CD1c-positive myeloid dendritic cell (primary cell): ENCODE measurements around the gene PROM1.
A peak's percentile ranks its signal among the peaks of the same experiment; 100 is the strongest.

ENCODE experiments used
- DNase-seq: peaks from one replicate; pipeline ENCODE4 v3.0.0-alpha.2; 2016; ENCODE audit errors: extremely low spot score

Gene PROM1

GRCh38 chr4:16065066-16065465 is 18.8 kb downstream of the PROM1 start:
- DNase-seq: no peak

GRCh38 chr4:16062601-16063000 is 21.2 kb downstream of the PROM1 start:
- DNase-seq: no peak

GRCh38 chr4:16056681-16057385 is 27.0 kb downstream of the PROM1 start:
- DNase-seq: no peak

- DNase-seq: no peak
These were observed 27.9 kb downstream of the PROM1 start for GRCh38 chr4:16055873-16056272.

DNA sequence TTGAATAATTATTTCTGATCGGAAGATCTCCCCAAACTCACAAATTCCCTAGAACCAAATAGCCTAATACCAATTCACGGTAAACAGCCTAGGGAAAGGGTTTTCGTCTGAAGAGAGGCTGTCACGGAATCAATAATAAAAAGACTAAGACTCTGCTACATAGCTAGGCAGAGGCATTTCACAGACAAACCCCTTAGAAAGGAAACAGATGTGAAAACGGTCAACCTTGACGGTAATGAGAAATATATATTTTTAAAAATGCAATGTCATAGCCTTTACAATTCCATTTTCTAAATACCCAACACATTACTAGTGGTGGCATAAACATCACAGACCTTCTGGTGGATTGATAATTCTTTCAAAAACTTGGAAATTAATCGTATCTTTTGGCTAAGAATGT is 28.4 kb downstream of the PROM1 start:
- no peak for DNase-seq

- no peak for DNase-seq
These were observed 30.9 kb downstream of the PROM1 start for GRCh38 chr4:16052939-16053338.

DNA sequence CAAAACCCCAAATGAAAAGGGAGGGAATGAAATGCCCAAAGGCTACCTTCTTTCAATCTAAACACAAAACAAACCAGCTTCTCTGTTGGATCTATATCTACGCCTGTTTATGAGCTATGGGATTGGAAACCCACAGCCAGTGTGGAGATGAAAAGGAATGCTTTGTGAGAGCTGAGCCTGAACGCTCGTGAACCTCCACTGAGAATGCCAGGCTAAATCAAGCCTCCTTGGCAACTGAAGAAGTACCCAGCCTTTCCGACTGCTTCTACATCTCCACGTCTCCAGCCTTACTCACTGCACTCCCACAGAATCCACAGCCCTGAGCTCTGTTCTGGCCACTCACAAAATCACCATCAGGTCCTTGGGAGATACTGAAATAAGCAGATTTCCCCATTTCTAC is 31.8 kb downstream of the PROM1 start:
- no peak for DNase-seq

- no peak for DNase-seq
These were observed 32.7 kb downstream of the PROM1 start for GRCh38 chr4:16051132-16051531.

GRCh38 chr4:16050669-16051068 is 33.2 kb downstream of the PROM1 start:
- DNase-seq: no peak

DNA sequence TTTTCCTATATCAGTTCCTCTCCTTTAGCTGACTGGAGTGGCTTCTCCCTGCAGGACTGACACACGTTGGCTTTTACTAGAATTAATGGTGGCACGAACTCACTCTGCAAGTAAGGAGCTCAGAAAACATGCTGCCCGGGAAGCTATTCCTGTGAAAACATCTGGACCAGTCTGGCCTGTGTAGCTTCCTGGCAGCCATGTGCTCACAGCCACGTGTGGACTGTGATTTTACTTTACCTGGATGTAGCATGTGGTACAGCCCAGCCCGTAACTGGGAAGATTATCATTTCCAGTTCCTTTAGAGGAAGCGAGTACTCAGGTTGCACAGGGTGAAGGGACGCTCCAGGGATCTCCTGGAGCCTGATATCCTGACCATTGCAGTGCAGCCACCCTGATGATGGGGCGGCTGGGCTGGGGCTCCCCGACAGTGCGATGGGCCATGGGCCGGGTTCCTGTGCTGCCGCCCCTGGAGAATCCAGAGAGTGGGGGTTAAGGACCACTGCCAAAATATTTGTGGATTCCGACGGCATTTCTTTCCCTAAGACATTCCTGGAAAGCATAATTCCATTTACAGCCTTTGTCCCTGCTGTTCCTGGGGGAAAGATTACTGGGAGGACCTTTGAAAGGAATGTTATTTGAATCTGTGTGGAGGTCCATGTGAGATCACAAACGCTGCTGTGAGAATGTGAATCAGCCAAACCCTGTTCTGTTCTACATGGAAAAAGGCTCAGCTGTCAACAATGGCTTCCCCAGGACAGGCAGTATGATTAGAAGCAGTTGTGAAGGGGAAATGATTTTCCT is 35.0 kb downstream of the PROM1 start:
- no peak for DNase-seq

- no peak for DNase-seq
These were observed 38.1 kb downstream of the PROM1 start for GRCh38 chr4:16045687-16046086.

DNA sequence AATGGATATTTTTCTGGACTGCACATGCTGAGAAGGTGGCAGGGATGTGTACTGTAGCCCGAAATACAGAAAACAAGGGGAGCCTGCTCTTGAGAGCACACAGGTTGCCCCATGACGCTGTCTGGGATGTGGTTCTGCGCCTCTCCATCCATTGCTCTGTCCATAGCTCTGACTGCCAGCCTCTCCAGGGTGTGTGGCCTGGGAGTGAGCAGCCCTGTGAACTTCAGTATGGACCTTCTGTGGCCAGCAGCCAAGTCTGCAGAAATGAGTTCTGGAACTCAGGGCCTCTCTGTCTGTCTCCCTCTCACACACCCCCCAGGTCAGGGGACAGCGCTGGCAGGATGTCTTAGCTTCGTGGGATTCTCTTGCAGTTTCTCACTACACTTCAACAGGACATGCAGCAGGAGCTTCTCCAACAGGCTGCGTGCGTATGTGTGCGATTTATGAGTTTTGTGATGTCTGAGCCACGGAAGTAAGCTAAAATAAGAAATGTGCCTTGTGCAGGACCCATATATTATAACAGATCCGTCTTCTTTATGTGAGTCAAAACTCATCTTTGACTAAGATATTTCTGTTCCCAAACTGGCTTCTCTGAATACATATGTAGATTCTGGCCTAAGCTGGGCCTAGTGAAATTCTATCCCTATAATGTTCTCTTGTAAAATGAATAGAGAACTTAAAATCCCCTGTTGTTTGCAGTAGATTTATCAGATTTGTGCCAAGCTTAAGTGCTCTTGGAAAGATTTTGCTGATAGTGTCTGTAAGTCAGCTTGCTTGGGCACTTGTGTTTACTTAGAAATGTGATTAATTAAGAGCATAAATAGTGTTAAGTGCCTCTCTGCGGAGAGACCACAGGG is 40.0 kb downstream of the PROM1 start:
- DNase-seq: no peak

GRCh38 chr4:16039139-16039538 is 44.7 kb downstream of the PROM1 start:
- no peak for DNase-seq

- DNase-seq: no peak
These were observed 45.9 kb downstream of the PROM1 start for GRCh38 chr4:16037901-16038300.

- peak; percentile 19 for DNase-seq
These were observed 48.0 kb downstream of the PROM1 start for GRCh38 chr4:16035843-16036242.

- no peak for DNase-seq
These were observed 49.6 kb downstream of the PROM1 start for GRCh38 chr4:16034010-16034748.

- DNase-seq: peak; percentile 8
These were observed 51.4 kb downstream of the PROM1 start for GRCh38 chr4:16032396-16032770.

DNA sequence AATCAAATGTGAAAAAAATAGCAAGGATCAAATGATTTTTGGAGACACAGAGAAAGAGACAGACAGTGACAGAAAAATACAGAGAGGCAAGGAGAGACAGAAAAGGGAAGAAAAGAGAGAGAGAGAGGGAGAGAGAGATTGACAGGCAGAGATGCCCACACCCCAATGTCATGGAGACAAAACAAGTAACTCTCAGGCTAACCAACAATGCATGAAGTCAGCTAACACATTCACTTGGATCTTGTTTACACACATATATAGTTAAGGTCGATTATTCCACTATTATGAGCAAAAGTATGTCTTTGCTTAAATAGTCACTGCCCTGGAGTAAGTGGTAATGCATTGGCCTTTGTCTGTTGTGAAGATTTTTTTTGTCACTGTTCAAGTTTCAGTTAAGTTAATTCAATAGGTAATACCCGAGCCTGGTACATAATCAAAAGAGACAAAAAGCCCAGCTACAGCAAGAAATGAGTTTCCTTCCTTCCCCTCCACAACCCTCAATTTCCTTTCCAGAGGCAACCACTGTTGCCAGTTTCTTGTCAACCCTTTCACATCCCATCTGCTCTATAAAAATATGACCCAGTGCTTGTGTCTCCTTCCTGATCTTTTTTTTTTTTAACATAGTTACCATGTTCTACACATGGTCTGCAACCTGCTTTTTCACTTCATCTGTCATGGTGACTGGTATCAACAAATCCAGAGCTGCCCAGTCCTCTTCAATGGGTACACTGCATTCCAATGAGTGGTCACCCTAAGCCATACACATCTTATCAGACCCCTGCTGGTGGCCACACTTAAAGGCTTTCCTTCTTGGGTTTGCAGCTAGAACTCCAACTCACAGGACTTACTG is 52.1 kb downstream of the PROM1 start:
- DNase-seq: no peak

DNA sequence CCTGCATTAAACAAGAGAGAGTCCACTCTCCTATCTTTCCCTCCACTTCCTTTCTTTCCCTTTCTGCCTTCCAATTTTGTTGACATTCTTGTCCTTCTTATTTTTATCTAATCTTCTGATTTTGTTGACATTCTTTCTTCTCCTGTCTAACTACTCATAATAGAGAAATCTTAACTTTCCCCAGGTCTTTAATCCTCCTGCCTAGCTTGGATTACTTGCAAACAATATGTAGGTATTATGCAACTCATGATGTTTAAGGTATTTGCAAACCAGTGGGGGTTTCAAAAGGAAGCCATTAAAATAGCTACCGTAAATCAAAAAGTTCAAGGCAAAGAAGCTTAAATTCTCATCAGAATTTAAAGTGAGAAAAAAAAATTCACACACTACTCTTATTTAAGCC is 53.9 kb downstream of the PROM1 start:
- DNase-seq: no peak

- no peak for DNase-seq
These were observed 54.6 kb downstream of the PROM1 start for GRCh38 chr4:16029262-16029661.

DNA sequence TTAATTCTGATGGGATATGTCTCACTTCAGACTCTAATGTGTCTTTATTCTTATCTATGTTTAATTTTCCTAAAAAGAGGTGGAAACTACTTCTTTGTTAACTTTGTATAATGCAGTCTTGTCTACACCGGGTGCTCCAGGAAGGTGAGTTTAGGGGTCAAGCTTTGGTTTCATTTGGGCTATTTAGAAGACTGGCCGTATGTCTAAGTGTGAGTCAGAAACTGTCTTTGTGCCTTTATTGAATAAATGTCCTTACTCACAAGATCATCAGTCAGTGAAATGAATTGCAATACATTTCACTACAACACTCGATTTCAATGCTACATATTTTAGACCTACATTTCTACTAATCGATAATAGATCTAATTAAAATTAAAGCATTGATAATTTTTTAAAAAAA is 56.2 kb downstream of the PROM1 start:
- no peak for DNase-seq
